OCI-LY7 (cell line): ENCODE data around the gene GALNT5.

Experiments
- EZH2phosphoT487 ChIP-seq: fragments of 200-600 bp; sonication (generic); IDR thresholded peaks from 2 replicates; pipeline ENCODE4 v1.6.1; 2018; ENCODE audit warnings: low read depth, borderline replicate concordance, mild to moderate bottlenecking, mixed run types, antibody characterized with exemption, low read length, moderate library complexity, mixed read lengths
- TF ChIP-seq, protein P1 (sequence below): fragments of 200-600 bp; sonication (generic); conservative IDR thresholded peaks from 2 replicates; pipeline ENCODE4 v1.5.1; 2014; ENCODE audit warnings: mild to moderate bottlenecking, antibody characterized with exemption, low read length, moderate library complexity, mixed read lengths

DNA sequence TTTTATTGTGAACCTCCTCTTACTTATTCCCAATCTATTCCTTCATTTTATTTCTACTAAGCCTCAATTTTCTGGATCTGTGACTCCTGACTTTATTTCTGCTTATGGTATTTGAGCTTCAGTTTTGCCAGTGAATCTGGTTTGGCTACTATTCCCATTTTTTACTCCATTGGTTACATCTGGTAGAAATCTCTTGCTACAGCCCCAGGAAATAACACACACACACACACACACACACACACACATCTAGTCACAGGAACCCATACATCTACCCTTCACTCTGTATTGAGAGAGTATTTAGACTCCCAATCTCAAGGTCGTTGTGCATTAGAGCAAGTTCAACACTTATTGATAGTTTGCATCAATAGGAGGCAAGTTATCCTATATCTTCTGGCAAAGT, 37.0 kb upstream of the GALNT5 start:
- TF ChIP-seq, protein P1, sequence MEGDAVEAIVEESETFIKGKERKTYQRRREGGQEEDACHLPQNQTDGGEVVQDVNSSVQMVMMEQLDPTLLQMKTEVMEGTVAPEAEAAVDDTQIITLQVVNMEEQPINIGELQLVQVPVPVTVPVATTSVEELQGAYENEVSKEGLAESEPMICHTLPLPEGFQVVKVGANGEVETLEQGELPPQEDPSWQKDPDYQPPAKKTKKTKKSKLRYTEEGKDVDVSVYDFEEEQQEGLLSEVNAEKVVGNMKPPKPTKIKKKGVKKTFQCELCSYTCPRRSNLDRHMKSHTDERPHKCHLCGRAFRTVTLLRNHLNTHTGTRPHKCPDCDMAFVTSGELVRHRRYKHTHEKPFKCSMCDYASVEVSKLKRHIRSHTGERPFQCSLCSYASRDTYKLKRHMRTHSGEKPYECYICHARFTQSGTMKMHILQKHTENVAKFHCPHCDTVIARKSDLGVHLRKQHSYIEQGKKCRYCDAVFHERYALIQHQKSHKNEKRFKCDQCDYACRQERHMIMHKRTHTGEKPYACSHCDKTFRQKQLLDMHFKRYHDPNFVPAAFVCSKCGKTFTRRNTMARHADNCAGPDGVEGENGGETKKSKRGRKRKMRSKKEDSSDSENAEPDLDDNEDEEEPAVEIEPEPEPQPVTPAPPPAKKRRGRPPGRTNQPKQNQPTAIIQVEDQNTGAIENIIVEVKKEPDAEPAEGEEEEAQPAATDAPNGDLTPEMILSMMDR = no peak
- no peak for TF ChIP-seq EZH2phosphoT487
